NOMO-1 (cell line): Measurements from ENCODE around the gene GIPC2.

Source experiments
- DNase-seq, 2 experiments: peaks; one replicate each; lab custom pipeline; 2025; ENCODE audit not compliant: unreplicated experiment in 2 of 2; lab: John Stamatoyannopoulos, UW

The GIPC2 gene

GRCh38 chr1:78035121-78035520, 10.6 kb upstream of the GIPC2 start:
- no peak for DNase-seq

GRCh38 chr1:78036450-78036849, 9.3 kb upstream of the GIPC2 start:
- DNase-seq, result no peak

- DNase-seq, result no peak
Observed at GRCh38 chr1:78038071-78038470, 7.7 kb upstream of the GIPC2 start.

GRCh38 chr1:78038491-78038939, 7.3 kb upstream of the GIPC2 start:
- DNase-seq, result no peak

- no peak for DNase-seq
Observed at GRCh38 chr1:78040484-78041089, 5.2 kb upstream of the GIPC2 start.

- DNase-seq, result no peak
Observed at GRCh38 chr1:78043436-78043835, 2.3 kb upstream of the GIPC2 start.

- DNase-seq, result no peak
Observed at GRCh38 chr1:78044796-78045562, 787 bp upstream of the GIPC2 start.

GRCh38 chr1:78045563-78045925, 222 bp upstream of the GIPC2 start:
- DNase-seq, result no peak

- DNase-seq, result no peak
Observed at GRCh38 chr1:78047106-78047505, 1.3 kb downstream of the GIPC2 start.

- DNase-seq, result no peak
Observed at GRCh38 chr1:78047631-78048030, 1.9 kb downstream of the GIPC2 start.

GRCh38 chr1:78048446-78048845, 2.7 kb downstream of the GIPC2 start:
- DNase-seq, result no peak

- no peak for DNase-seq
Observed at GRCh38 chr1:78049396-78049795, 3.6 kb downstream of the GIPC2 start.

GRCh38 chr1:78051005-78051404, 5.2 kb downstream of the GIPC2 start:
- DNase-seq, result no peak

- DNase-seq, result no peak
Observed at GRCh38 chr1:78052685-78053405, 7.1 kb downstream of the GIPC2 start.

- no peak for DNase-seq
Observed at GRCh38 chr1:78053498-78053897, 7.7 kb downstream of the GIPC2 start.

- no peak for DNase-seq
Observed at GRCh38 chr1:78054559-78054958, 8.8 kb downstream of the GIPC2 start.

GRCh38 chr1:78054972-78055371, 9.2 kb downstream of the GIPC2 start:
- no peak for DNase-seq

GRCh38 chr1:78055565-78056132, 9.9 kb downstream of the GIPC2 start:
- DNase-seq, result no peak

- no peak for DNase-seq
Observed at GRCh38 chr1:78058670-78059069, 12.9 kb downstream of the GIPC2 start.

- DNase-seq, result peak in 1 of 2 experiments; percentile 15
Observed at GRCh38 chr1:78060857-78061563, 15.2 kb downstream of the GIPC2 start.
